Esophagus muscularis mucosa (tissue), 4 donors: ENCODE data around the gene UBXN6. TPM values are rescaled to one million over a fixed set of nuclear protein-coding genes. Genes with fewer than 3 reads are reported as not detected.

Experiments used
- DNase-seq: peaks from one replicate; pipeline ENCODE4 v3.0.0-alpha.2; 2017; ENCODE audit errors: extremely low spot score
- H3K27ac ChIP-seq, 4 donors: fragments of 200-600 bp; sonication (generic); replicated peaks in 1 of 4; 1 replicate in 3 of 4; 2 replicates in 1 of 4; pipeline ENCODE4 v1.5.1; 2016 to 2019; ENCODE audit warnings: mild to moderate bottlenecking in 1 of 4
- H3K27me3 ChIP-seq, 4 donors: fragments of 200-600 bp; sonication (generic); one replicate each; pipeline versions ENCODE4 v1.5.1 to v1.6.0; 2016 to 2019
- H3K36me3 ChIP-seq, 4 donors: fragments of 200-600 bp; sonication (generic); one replicate each; pipeline ENCODE4 v1.5.1; 2016 to 2019
- H3K4me1 ChIP-seq, 4 donors: fragments of 200-600 bp; sonication (generic); one replicate each; pipeline ENCODE4 v1.5.1; 2016 to 2019
- H3K4me3 ChIP-seq, 4 donors: fragments of 200-600 bp; sonication (generic); 1 replicate in 2 of 4; 2 replicates in 2 of 4; pipeline ENCODE4 v1.5.1; 2016 to 2019; ENCODE audit warnings: mild to moderate bottlenecking in 4 of 4, moderate library complexity in 1 of 4
- H3K9me3 ChIP-seq, 4 donors: fragments of 200-600 bp; sonication (generic); 1 replicate in 3 of 4; 2 replicates in 1 of 4; pipeline ENCODE4 v1.5.1; 2016 to 2019
- CTCF ChIP-seq, 3 experiments: fragments of 200-600 bp in 2 of 3; fragments of 450-650 bp in 1 of 3; sonication (generic) in 2 of 3; IDR thresholded peaks; one replicate each; pipeline ENCODE4 v1.5.1; 2017 to 2019; ENCODE audit warnings: antibody characterized with exemption in 3 of 3, mild to moderate bottlenecking in 2 of 3, moderate library complexity in 1 of 3
- EP300 ChIP-seq: sonication (generic); formaldehyde crosslinking; IDR thresholded peaks from one replicate; pipeline ENCODE4 v1.6.1; 2017; ENCODE audit warnings: antibody characterized with exemption
- POLR2A ChIP-seq: fragments of 450-650 bp; IDR thresholded peaks from one replicate; pipeline ENCODE4 v1.6.1; 2017; ENCODE audit warnings: antibody characterized with exemption, moderate library complexity, mild to moderate bottlenecking, low read depth
- POLR2AphosphoS5 ChIP-seq, 2 donors: sonication (generic); formaldehyde crosslinking; IDR thresholded peaks; one replicate each; pipeline ENCODE4 v1.6.1; 2017; ENCODE audit warnings: antibody characterized with exemption in 2 of 2
- WGBS: methylation state at CpG from one replicate; pipeline ENCODE4 v1.1.5; 2018; 5-methylcytosine and 5-hydroxymethylcytosine counted together
- intact Hi-C: fragments of 100-400 bp; cut with DNase I; formaldehyde crosslinking; loops from one replicate; pipeline ENCODE4 v1.15.1; 2023
- total RNA-seq, 4 donors: library from RNA; depleted of rRNA; stranded (reverse); fragments of >200 nt; gene quantifications; one replicate each; pipeline versions ENCODE4 v1.1.0 to v1.2.1, GENCODE V29; 2016

Gene UBXN6
- total RNA-seq, 4 donors from 2014 or later, result 65.2 to 190 (median 98.8) TPM

DNA sequence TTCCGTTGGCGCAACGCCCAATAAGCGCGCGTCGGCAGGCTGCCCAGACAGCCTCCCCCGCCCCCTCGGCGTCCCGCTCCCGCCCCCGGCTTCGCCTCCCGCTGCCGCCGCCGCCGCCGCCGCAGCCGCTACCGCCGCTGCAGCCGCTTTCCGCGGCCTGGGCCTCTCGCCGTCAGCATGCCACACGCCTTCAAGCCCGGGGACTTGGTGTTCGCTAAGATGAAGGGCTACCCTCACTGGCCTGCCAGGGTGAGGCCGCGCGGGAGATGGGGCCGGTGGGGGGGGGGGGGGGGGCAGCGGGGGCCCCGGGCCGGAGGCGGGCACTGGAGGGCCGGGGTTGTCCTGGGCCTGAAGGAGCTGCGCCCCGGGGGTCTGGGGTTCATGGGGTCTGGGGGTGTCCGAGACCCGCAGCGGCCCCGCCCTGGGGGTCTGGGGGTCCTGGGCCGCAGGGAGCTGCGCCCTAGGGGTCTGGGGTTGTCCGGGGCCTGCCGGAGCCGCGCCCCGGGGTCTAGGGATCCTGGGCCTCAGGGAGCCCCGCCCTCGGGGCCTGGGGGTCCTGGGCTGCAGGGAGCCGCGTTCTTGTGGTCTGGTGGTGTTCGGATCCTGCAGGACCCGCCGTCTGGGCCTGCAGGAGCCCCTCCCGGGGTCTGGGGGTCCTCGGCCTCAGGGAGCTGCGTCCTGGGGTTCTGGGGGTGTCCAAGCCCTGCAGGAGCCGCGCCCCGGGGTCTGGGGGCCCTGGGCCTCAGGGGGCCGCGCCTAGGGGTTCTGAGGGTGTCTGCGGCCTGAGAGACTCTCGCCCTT is 14.8 kb upstream of the UBXN6 start, which contains the start of gene HDGFL2:
Gene HDGFL2, plus strand, starts transcription at position 124 of the 801 bp plus-strand sequence. Its CDS starts 54 bp downstream, at position 178.
- no peaks in the 10 kb centered on the region for H3K9me3 ChIP-seq
- no peak for DNase-seq
- no peaks in the 10 kb centered on the region for H3K27me3 ChIP-seq
- 0% methylated on average over 21 of the region's 71 CpGs for WGBS
- TF ChIP-seq POLR2AphosphoS5 (IDR thresholded peaks at IDR 0.05) (no peak), EP300 (no peak), CTCF (IDR thresholded peaks at IDR 0.05) (no peak)
- intact Hi-C loops, result no loop called here
- H3K27ac ChIP-seq, result peak within 1 kb of the TSS; percentile 73 to 89 (median 87)
- H3K36me3 ChIP-seq, result peaks cover 14 to 25% (median 21%) of the 10 kb centered on the region in 4 donors
- peak within 1 kb of the TSS; percentile 80 to 99 (median 90) for H3K4me3 ChIP-seq
- H3K4me1 ChIP-seq, result peaks cover 22 to 36% (median 32%) of the 10 kb centered on the region in 4 donors

DNA sequence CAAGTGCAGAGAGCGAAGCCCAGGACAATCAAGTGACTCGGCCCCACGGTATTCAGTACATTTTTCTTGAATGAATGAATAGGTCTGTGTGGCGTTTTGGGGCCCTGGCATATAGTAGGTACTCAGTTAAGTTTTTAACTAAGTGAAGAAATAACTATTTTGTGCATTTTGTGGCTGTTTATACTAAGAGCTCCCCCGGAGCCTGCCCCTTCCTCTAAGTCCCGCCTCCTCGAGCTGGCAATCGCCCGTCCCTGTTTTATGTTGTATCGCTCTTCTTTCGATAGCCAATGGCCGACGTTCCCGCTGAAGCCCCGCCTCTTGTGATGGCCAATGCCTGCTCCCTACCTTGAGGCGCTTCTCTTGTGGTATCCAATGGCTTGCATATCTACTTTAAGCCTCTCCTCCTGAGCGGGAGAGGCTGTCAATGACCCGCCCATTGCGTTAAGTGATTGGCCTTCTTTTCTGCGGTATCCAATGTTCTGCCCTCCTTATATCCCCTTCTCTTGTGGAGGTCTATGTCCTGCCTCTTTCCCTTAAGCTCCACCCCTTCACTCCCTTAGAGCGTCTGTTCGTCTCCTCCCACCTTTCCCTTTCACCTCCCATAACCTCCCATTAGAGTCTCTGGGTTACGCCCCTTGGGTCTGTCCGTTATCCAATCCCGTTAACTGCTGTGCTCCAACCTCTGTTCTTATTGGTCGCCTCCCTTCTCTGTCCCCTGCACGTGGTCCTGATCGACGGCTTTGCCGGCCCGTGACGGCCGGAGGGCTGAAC is 14.0 kb upstream of the UBXN6 start:
- Histone ChIP-seq H3K9me3 (no peaks in the 10 kb centered on the region), H3K36me3 (peaks cover 8 to 17% (median 13%) of the 10 kb centered on the region in 4 donors), H3K4me1 (peaks cover 22 to 36% (median 32%) of the 10 kb centered on the region in 4 donors), H3K27me3 (no peaks in the 10 kb centered on the region), H3K4me3 (peak overlapping the region; percentile 80 to 99 (median 90)), H3K27ac (peak overlapping the region; percentile 73 to 89 (median 87))
- WGBS, result under 1% methylated on average over 33 of the region's 33 CpGs
- TF ChIP-seq POLR2AphosphoS5 (IDR thresholded peaks at IDR 0.05) (peak; percentile 65 to 77), CTCF (IDR thresholded peaks at IDR 0.05) (peak in 1 of 3 experiments; percentile 24), POLR2A (peak; percentile 28), EP300 (no peak)
- DNase-seq, result peak; percentile 100
- intact Hi-C loops, result no loop called here

GRCh38 chr19:4467835-4468234 is 10.2 kb upstream of the UBXN6 start:
- no peak for TF ChIP-seq POLR2A
- TF ChIP-seq CTCF (IDR thresholded peaks at IDR 0.05), result no peak
- TF ChIP-seq EP300, result no peak
- no peak for TF ChIP-seq POLR2AphosphoS5 (IDR thresholded peaks at IDR 0.05)
- no peak overlapping the region for H3K27ac ChIP-seq
- DNase-seq, result no peak
- H3K4me3 ChIP-seq, result no peak overlapping the region
- intact Hi-C loops, result no loop called here
- no peaks in the 10 kb centered on the region for H3K27me3 ChIP-seq
- 93% methylated on average over 3 of the region's 3 CpGs for WGBS
- peaks cover 7 to 12% (median 9%) of the 10 kb centered on the region in 4 donors for H3K4me1 ChIP-seq
- H3K36me3 ChIP-seq, result no peaks in the 10 kb centered on the region
- H3K9me3 ChIP-seq, result no peaks in the 10 kb centered on the region

GRCh38 chr19:4464815-4465581 is 7.4 kb upstream of the UBXN6 start:
- TF ChIP-seq POLR2A (no peak), EP300 (no peak), CTCF (IDR thresholded peaks at IDR 0.05) (no peak), POLR2AphosphoS5 (IDR thresholded peaks at IDR 0.05) (no peak)
- Histone ChIP-seq H3K36me3 (no peaks in the 10 kb centered on the region), H3K9me3 (no peaks in the 10 kb centered on the region), H3K27me3 (no peaks in the 10 kb centered on the region), H3K4me1 (no peaks in the 10 kb centered on the region), H3K4me3 (no peak overlapping the region), H3K27ac (no peak overlapping the region)
- intact Hi-C loops, result no loop called here
- no peak for DNase-seq
- WGBS, result 84% methylated on average over 8 of the region's 8 CpGs
